Bronchial epithelial cell (primary cell): ENCODE data around the gene SNX25. TPM values are rescaled to one million over a fixed set of nuclear protein-coding genes. Genes with fewer than 3 reads are reported as not detected.

Experiments
- DNase-seq: peaks from one replicate; pipeline ENCODE4 v3.0.0-alpha.2; 2010; ENCODE audit warnings: low read depth
- FAIRE-seq: peaks from 2 replicates; lab custom pipeline; 2011; peaks lifted over from hg19 to GRCh38; lab: Jason Lieb, UNC
- H3K27me3 ChIP-seq: 2 replicates; pipeline ENCODE4 v1.5.1; 2011; ENCODE audit warnings: low read length; ENCODE audit not compliant: control insufficient read depth, insufficient read depth
- H3K36me3 ChIP-seq: 2 replicates; pipeline ENCODE4 v1.5.1; 2011; ENCODE audit warnings: low read length; ENCODE audit not compliant: control insufficient read depth, insufficient read depth
- H3K4me3 ChIP-seq: 2 replicates; pipeline ENCODE4 v1.5.1; 2011; ENCODE audit warnings: mild to moderate bottlenecking, low read depth, low read length, control low read depth
- CTCF ChIP-seq: IDR thresholded peaks from 2 replicates; pipeline ENCODE4 v1.5.1; 2011; ENCODE audit warnings: mild to moderate bottlenecking, moderate library complexity, low read length, control low read depth, inconsistent platforms; ENCODE audit not compliant: insufficient read depth, severe bottlenecking
- total RNA-seq: library from RNA; depleted of rRNA; stranded (reverse); fragments of >200 nt; gene quantifications from 2 replicates; pipeline ENCODE4 v1.2.1, GENCODE V29; 2014

Gene SNX25
- total RNA-seq, 1 donor from 2014 or later: 18.4 TPM

GRCh38 chr4:185384061-185384460 is 174.7 kb downstream of the SNX25 start:
- H3K4me3 ChIP-seq: no peak overlapping the region
- DNase-seq (no peak), FAIRE-seq (peak; percentile 58)
- TF ChIP-seq CTCF: no peak
- no peaks in the 10 kb centered on the region for H3K27me3 ChIP-seq
- no peaks in the 10 kb centered on the region for H3K36me3 ChIP-seq

GRCh38 chr4:185384930-185385331 is 175.5 kb downstream of the SNX25 start:
- no peaks in the 10 kb centered on the region for H3K27me3 ChIP-seq
- FAIRE-seq (no peak), DNase-seq (no peak)
- H3K4me3 ChIP-seq: no peak overlapping the region
- no peak for TF ChIP-seq CTCF
- H3K36me3 ChIP-seq: no peaks in the 10 kb centered on the region

GRCh38 chr4:185387957-185388356 is 178.6 kb downstream of the SNX25 start:
- FAIRE-seq (no peak), DNase-seq (no peak)
- H3K27me3 ChIP-seq: no peaks in the 10 kb centered on the region
- no peak overlapping the region for H3K4me3 ChIP-seq
- H3K36me3 ChIP-seq: no peaks in the 10 kb centered on the region
- no peak for TF ChIP-seq CTCF

GRCh38 chr4:185390941-185391340 is 181.5 kb downstream of the SNX25 start:
- H3K4me3 ChIP-seq: no peak overlapping the region
- TF ChIP-seq CTCF: no peak
- no peaks in the 10 kb centered on the region for H3K36me3 ChIP-seq
- FAIRE-seq: no peak
- no peak for DNase-seq
- no peaks in the 10 kb centered on the region for H3K27me3 ChIP-seq

- no peaks in the 10 kb centered on the region for H3K36me3 ChIP-seq
- no peaks in the 10 kb centered on the region for H3K27me3 ChIP-seq
- no peak overlapping the region for H3K4me3 ChIP-seq
- no peak for FAIRE-seq
- TF ChIP-seq CTCF: no peak
- no peak for DNase-seq
Observed at GRCh38 chr4:185392156-185392555, 182.8 kb downstream of the SNX25 start.

- no peaks in the 10 kb centered on the region for H3K27me3 ChIP-seq
- H3K4me3 ChIP-seq: peak overlapping the region; percentile 79
- H3K36me3 ChIP-seq: no peaks in the 10 kb centered on the region
- no peak for TF ChIP-seq CTCF
- DNase-seq (peak; percentile 38), FAIRE-seq (no peak)
Observed at GRCh38 chr4:185394568-185395237, 185.3 kb downstream of the SNX25 start.
